ENCODE data around the gene CHST11.

The CHST11 gene

DNA sequence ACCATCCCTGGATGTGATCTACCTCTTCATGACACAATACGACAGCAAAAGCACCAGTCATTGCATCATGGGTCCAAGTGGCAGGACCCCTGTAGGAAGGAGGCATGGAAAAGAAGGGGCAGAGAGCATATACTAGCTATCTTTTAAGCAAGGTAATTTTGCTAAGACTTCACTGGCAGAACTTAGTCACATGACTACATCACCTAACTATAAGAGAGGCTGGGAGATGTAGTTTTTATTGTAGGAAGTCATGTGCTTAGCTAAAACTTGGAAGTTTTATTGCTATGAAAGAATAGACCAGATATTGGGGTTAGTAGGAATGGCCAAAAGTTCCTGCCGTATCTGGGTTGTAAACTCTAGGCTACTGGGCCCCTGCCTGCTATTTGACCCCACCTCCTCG is 18.6 kb upstream of the CHST11 start:
- no peaks in the 10 kb centered on the region for H3F3A ChIP-seq (ENCODE audit: insufficient read depth)
- H3K27me3 ChIP-seq (ENCODE audit: low read length) = no peaks in the 10 kb centered on the region
- H3K9me2 ChIP-seq (replicated peaks; ENCODE audit: insufficient read depth, low read length) = no peaks in the 10 kb centered on the region
- TF ChIP-seq EZH2phosphoT487 (conservative IDR thresholded peaks at IDR 0.05; ENCODE audit: low read length) = no peak
- TF ChIP-seq, protein P1, sequence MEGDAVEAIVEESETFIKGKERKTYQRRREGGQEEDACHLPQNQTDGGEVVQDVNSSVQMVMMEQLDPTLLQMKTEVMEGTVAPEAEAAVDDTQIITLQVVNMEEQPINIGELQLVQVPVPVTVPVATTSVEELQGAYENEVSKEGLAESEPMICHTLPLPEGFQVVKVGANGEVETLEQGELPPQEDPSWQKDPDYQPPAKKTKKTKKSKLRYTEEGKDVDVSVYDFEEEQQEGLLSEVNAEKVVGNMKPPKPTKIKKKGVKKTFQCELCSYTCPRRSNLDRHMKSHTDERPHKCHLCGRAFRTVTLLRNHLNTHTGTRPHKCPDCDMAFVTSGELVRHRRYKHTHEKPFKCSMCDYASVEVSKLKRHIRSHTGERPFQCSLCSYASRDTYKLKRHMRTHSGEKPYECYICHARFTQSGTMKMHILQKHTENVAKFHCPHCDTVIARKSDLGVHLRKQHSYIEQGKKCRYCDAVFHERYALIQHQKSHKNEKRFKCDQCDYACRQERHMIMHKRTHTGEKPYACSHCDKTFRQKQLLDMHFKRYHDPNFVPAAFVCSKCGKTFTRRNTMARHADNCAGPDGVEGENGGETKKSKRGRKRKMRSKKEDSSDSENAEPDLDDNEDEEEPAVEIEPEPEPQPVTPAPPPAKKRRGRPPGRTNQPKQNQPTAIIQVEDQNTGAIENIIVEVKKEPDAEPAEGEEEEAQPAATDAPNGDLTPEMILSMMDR (IDR thresholded peaks at IDR 0.05; ENCODE audit: insufficient read depth, low read length, poor library complexity, severe bottlenecking) = no peak
- no peaks in the 10 kb centered on the region for H4K20me1 ChIP-seq (ENCODE audit: low read depth, low read length)
- no peak overlapping the region for H3K9ac ChIP-seq (ENCODE audit: low read length)
- H3K4me2 ChIP-seq (ENCODE audit: low read depth, low read length, poor library complexity, severe bottlenecking) = no peak overlapping the region
- no peaks in the 10 kb centered on the region for H3K36me3 ChIP-seq (ENCODE audit: low read length)
- no peak overlapping the region for H3K27ac ChIP-seq (ENCODE audit: low read depth, low read length)
- H3K4me3 ChIP-seq (ENCODE audit: insufficient read depth, low read length, poor library complexity, severe bottlenecking) = no peak overlapping the region
- no peaks in the 10 kb centered on the region for H3K9me3 ChIP-seq (ENCODE audit: insufficient read depth, low read length)
- H3K79me2 ChIP-seq (ENCODE audit: insufficient read depth, low read length) = no peaks in the 10 kb centered on the region
- H2AFZ ChIP-seq (ENCODE audit: low read depth, low read length, severe bottlenecking) = no peak overlapping the region

DNA sequence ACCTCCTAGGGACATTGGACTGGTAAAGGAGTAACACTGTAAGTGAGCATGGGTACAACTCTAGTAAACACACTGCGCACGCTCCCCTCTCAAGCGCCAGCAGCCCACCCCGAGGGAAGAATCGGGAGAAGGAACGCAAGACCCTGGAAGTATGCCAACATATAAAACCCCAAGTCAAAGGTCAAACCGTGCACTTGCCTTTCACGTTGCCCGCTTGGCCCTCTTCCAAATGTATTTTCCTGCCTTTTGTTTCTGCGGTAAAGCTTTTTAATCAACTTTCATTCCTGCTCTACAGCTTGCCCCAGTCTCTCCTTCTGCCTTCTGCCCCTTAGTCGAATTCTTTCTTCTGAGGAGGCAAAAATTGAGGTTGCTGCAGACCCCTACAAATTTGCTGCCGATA is 17.6 kb upstream of the CHST11 start:
- Histone ChIP-seq H4K20me1 (ENCODE audit: low read depth, low read length) (no peaks in the 10 kb centered on the region), H3K36me3 (ENCODE audit: low read length) (no peaks in the 10 kb centered on the region), H3K79me2 (ENCODE audit: insufficient read depth, low read length) (no peaks in the 10 kb centered on the region), H3K9ac (ENCODE audit: low read length) (no peak overlapping the region), H3K4me3 (ENCODE audit: insufficient read depth, low read length, poor library complexity, severe bottlenecking) (no peak overlapping the region), H3K9me3 (ENCODE audit: insufficient read depth, low read length) (no peaks in the 10 kb centered on the region), H3K27ac (ENCODE audit: low read depth, low read length) (no peak overlapping the region), H3K9me2 (replicated peaks; ENCODE audit: insufficient read depth, low read length) (no peaks in the 10 kb centered on the region), H3K4me2 (ENCODE audit: low read depth, low read length, poor library complexity, severe bottlenecking) (no peak overlapping the region), H3K27me3 (ENCODE audit: low read length) (no peaks in the 10 kb centered on the region), H2AFZ (ENCODE audit: low read depth, low read length, severe bottlenecking) (no peak overlapping the region), H3F3A (ENCODE audit: insufficient read depth) (no peaks in the 10 kb centered on the region)
- TF ChIP-seq EZH2phosphoT487 (conservative IDR thresholded peaks at IDR 0.05; ENCODE audit: low read length) = no peak
- TF ChIP-seq, protein P1 (IDR thresholded peaks at IDR 0.05; ENCODE audit: insufficient read depth, low read length, poor library complexity, severe bottlenecking) = no peak

DNA sequence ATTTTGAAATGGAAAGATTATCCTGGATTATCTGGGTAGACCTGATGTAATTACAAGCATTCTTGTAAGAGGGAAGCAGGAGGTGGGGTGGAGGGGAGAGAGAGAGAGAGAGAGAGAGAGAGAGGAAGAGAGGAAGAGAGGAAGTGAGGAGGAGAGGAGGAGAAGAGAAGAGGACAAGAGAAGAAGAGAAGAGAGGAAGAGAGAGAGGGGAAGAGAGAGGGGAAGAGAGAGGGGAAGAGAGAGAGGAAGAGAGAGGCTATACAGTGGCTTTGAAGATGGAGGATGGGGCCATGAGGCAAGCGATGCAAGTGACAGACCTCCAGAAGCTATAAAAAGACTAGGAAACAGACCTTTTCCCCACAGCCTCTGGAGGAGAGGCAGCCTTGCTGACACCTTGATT is 13.7 kb upstream of the CHST11 start:
- Histone ChIP-seq H4K20me1 (ENCODE audit: low read depth, low read length) (no peaks in the 10 kb centered on the region), H3K9me2 (replicated peaks; ENCODE audit: insufficient read depth, low read length) (no peaks in the 10 kb centered on the region), H3K4me3 (ENCODE audit: insufficient read depth, low read length, poor library complexity, severe bottlenecking) (no peak overlapping the region), H3K9ac (ENCODE audit: low read length) (no peak overlapping the region), H3K27ac (ENCODE audit: low read depth, low read length) (no peak overlapping the region), H3K27me3 (ENCODE audit: low read length) (no peaks in the 10 kb centered on the region), H3K9me3 (ENCODE audit: insufficient read depth, low read length) (no peaks in the 10 kb centered on the region), H2AFZ (ENCODE audit: low read depth, low read length, severe bottlenecking) (no peak overlapping the region), H3K79me2 (ENCODE audit: insufficient read depth, low read length) (no peaks in the 10 kb centered on the region), H3K36me3 (ENCODE audit: low read length) (no peaks in the 10 kb centered on the region), H3K4me2 (ENCODE audit: low read depth, low read length, poor library complexity, severe bottlenecking) (no peak overlapping the region), H3F3A (ENCODE audit: insufficient read depth) (no peaks in the 10 kb centered on the region)
- TF ChIP-seq EZH2phosphoT487 (conservative IDR thresholded peaks at IDR 0.05; ENCODE audit: low read length) = no peak
- TF ChIP-seq, protein P1 (IDR thresholded peaks at IDR 0.05; ENCODE audit: insufficient read depth, low read length, poor library complexity, severe bottlenecking) = no peak
